ENCODE results near the gene RNU6-1. TPM values are rescaled to one million over a fixed set of nuclear protein-coding genes. Genes with fewer than 3 reads are reported as not detected.

RNU6-1 gene
- total RNA-seq, 1 donor from 2014 or later: not detected

DNA sequence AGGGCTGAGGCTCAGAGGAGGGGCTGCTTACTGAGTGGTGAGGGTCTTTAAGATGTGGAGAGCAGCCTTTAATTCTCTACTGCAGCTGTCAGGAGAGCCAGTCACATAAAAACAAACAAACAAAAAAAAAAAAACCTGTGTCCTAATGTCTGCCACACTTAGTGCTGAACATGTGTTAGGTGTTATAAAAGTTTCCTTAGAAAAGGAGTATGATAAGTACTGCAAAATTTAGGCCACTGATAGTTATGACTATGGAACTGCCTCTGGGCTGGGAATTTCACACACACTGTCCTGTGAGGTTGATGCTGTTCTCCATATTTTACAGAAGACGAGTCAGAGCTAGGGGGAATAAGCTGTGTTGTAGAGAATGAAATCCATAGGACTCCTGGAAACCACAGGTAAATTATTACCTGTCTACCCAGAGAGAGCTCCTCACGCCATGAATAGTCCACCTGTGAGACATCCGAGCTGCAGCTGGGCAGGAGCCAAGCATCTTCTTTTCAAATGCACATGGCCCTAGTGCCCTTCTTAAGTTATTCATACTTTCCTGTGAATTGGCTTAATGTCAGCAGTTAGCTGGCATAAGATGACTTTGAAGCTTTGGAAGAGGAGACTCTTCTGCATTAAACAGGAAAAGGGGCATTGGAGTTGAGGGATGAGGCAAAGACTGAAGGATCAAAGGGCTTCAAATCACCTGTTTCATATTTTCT, 49.1 kb downstream of the RNU6-1 start:
- H3K4me3 ChIP-seq (ENCODE audit: low read depth, low read length): no peak overlapping the region
- TF ChIP-seq, protein P1, sequence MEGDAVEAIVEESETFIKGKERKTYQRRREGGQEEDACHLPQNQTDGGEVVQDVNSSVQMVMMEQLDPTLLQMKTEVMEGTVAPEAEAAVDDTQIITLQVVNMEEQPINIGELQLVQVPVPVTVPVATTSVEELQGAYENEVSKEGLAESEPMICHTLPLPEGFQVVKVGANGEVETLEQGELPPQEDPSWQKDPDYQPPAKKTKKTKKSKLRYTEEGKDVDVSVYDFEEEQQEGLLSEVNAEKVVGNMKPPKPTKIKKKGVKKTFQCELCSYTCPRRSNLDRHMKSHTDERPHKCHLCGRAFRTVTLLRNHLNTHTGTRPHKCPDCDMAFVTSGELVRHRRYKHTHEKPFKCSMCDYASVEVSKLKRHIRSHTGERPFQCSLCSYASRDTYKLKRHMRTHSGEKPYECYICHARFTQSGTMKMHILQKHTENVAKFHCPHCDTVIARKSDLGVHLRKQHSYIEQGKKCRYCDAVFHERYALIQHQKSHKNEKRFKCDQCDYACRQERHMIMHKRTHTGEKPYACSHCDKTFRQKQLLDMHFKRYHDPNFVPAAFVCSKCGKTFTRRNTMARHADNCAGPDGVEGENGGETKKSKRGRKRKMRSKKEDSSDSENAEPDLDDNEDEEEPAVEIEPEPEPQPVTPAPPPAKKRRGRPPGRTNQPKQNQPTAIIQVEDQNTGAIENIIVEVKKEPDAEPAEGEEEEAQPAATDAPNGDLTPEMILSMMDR (conservative IDR thresholded peaks at IDR 0.05; ENCODE audit: low read depth, low read length): no peak
- no peak for DNase-seq (ENCODE audit: low read depth)

Other genes starting within 250 kb of the RNU6-1 start
- gene SKOR1, start 14.5 kb downstream of the RNU6-1 start, total RNA-seq: not detected in 2 replicates
- 10.4 and 12.0 TPM in 2 replicates for gene PIAS1, start 214.3 kb upstream of the RNU6-1 start, total RNA-seq